NCI-H2171 (cell line): ENCODE measurements around the gene CHCHD3.

Experiments used
- DNase-seq: peaks from one replicate; lab custom pipeline; 2025; lab: John Stamatoyannopoulos, UW

CHCHD3 gene

DNA sequence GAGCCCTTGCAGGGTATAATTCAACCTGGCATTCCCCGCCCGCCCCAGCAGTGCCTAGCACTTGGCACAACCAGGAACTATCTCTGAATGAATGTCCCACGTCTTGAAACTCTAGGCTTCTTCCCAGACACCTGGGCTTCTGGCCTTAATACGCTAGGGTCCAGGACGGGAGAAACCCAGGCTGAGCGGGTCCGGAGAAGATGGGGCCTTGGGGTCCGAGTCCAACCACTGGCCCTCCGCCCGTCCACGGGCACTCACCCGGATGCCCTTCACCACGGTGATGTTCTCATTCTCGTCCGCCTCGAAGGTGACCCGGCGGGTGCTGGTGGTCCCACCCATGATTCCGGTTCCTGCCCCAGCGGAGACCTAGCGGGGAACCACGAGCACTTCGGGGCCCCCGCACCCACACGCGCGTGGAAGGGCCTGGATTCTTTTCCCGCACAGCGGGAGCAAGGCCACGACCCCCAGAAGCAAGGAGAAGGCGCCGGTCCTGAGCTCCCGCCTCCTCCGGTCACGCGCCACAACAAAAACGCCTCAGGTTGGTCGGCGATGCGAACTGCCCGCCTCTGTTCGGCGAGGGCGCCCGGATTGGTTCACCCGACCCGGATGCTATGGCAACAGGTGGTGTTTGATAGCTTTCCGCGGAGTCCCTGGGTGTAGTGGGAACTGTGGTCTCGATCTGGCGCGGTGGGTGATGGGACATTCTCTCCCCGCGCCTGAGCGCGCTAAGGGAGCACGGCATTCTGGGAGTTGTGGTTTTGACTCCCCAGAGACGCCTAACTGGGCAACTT, at the start of gene CHCHD3:
CHCHD3 (minus strand) TSS at position 492 of the 791 bp plus-strand sequence; CDS start at position 339, 153 bp downstream.
- peak; percentile 98 for DNase-seq

DNA sequence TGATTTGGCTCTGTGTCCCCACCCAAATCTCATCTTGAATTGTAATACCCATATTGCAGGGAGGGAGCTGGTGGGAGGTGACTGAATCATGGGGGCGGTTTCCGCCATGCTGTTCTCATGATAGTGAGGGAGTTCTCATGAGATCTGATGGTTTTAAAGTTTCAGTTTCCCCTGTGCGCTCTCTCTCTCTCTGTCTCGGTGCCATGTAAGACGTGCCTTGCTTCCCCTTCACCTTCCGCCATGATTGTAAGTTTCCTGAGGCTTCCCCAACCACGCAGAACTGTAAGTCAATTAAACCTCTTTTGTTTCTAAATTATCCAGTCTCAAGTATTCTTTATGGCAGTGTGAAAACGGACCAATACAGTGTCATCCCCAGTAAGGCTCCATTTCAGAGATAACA, 48.3 kb upstream of the CHCHD3 start:
- DNase-seq, result no peak

DNA sequence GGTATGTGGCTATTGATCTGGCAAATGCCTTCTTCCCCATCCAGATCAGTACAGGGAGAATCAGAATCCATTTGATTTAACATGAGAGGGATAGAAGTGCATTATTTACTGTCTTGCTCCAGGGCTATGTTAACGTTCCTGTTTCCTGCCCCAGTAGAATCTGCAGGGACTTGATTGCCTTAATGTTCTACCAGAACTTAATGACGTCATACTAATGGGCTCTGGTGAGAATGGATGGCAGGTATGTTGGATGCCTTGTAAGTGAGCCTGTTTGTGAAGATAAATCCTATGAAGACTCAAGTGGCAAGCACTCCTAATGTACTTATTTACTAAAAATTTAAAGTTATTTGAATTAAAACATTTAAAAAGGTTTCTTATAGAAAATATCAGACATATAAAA, 44.5 kb upstream of the CHCHD3 start:
- no peak for DNase-seq

DNA sequence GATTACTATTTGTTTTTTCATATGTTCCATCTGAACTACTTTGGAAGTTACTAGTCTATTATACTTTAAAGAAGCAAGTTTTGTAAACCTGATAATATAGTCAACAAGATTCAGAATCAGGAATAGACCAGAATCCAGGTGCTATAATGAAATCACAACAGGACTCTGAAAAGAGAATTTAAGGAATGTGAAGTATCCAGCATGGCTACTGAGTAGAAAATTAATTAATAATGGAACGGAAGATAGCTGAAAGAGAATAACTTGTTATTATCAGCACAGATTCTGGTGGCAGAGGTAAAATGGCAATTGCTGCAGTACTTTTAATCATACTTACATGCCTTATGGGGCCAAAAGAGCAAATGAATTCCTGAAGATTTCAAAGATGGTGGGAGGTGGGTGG, 43.1 kb upstream of the CHCHD3 start:
- no peak for DNase-seq

DNA sequence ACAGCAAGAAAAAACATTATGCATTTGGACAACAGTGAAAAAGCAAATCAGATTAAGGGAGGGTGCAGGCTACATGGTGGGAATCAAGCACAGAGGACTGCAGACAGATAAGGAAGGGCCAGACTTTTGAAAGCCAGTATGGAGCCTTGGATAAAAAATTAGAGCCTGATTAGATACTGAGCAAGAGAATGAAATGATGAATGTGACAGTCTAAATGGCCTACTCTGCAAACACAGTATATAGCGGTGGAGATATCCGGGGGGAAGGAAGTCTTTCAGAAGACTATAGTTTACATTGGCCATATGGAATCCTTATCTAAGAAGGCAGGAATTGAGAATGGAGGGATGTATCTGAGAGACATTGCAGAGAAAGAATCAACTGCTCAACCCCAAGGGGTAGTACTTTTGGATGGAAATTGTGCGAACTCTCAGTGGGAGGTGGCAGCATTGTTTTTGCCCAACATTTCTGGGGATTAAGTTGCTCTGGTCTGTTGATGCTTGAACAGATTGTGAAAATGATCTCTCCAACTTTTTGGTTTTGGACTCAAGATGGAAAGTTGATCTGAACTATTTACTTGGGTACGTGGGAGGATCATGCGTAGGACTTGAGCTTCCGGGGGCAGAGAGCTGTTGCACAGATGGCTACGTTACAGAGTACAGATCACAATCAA, 39.4 kb upstream of the CHCHD3 start:
- DNase-seq, result no peak

DNA sequence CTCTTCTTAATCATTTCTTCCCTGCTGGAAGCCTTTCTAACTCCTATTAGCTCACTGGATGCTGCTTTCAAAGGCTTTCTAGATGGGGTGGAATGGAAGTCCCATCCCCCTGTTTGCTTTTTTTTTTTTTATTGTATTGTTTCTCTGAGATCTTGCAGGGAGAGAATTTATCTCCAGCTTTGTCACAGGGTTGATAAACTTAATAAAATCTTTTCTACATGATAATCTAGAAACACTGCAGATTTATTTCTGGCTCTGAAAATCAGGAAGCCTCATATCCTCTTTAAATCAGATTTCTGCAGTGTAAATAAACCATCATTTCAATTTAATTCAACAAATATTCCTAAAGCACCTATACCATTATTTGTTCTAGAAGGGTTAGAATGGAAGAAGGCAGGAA, 37.2 kb upstream of the CHCHD3 start:
- no peak for DNase-seq

DNA sequence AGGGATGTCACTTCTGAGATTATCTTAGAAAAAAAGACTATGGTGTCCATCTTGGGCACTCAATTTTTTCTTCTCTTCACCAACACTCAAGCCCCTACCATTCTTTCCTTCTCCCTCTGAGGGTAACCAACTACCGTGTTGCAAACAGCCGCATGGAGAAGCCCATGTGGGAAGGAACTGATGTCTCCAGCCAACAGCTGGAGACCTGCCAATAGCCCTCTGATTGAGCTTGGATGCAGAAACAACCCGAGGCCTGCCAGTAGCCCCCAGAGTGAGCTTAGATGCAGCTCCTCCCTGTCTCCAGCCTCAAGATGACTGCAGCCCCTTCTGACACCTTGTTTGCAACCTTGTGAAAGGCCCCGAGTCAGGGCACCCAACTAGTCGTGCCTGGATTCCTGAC, 36.4 kb upstream of the CHCHD3 start:
- no peak for DNase-seq

DNA sequence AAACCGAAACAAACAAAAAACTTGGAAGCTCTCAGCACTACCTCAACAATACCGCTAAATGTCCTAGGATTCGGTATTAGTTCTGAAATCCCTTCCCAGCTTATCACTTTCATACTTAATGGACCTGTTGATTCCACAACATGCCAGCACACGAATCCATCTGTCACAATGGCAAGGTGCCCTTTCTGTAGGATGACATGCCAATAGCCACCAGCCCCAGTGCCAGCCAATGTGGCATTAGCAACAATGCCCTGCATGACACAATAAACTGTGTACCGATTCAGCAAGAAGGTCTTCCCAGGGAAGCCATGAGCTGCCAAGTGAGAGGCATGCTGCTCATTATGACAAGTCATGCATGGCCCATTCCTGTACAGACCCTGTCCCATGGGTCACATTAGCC, 35.6 kb upstream of the CHCHD3 start:
- no peak for DNase-seq

DNA sequence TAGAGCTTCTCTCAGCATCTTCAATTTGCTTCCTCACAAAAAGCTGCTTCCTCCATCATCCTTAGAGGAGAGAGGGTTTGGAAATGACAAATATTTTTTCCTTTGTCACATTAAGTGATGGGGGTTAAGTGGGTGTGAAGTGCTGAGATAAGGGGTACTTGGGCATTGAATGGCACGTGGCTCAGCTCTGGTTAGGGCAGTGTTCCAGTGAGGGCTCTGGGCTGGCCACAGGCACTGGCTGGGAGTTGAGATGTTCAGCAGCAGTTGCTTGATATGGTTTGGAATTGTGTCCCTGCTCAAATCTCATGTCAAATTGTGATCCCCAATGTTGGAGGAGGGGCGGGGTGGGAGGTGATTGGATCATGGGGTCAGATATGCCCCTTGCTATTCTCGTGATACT, 33.7 kb upstream of the CHCHD3 start:
- no peak for DNase-seq

DNA sequence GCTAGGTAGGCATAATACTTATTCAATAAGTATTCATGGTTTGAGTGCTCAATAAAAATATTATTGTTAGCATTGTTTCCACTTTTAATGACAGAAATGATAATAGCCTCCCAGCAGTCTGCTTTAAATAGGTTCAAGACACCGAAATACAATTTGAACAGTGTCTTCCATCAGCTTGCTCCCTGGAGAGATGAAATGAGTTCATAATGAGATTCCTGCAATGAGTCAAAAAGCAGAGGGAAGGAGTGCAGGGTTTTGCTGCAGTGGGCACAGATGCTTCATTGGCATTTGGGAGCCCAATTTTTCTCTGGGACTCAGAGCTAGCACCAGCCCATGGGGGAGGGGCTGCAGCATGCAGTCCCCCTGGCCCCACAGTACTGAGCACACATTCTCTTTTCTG, 32.6 kb upstream of the CHCHD3 start:
- DNase-seq, result no peak

DNA sequence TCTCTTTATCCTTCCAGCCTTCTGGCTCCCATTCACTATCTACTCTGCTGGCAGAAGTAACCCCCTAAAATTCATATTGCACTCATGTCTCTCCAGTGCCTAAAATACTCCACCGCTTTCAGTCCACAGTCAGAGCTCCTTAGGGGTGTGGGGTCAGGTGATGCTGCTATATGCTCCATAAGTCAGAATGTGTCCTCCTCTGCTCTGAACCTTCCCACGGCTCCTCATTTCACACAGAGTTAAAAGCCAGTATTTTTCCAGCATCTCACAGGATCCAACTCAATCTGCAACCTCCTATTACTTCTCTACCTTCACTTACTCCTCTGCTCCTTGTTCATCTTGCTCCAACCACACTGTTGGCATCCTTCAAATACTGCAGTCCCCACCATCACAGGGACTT, 31.1 kb upstream of the CHCHD3 start:
- no peak for DNase-seq

DNA sequence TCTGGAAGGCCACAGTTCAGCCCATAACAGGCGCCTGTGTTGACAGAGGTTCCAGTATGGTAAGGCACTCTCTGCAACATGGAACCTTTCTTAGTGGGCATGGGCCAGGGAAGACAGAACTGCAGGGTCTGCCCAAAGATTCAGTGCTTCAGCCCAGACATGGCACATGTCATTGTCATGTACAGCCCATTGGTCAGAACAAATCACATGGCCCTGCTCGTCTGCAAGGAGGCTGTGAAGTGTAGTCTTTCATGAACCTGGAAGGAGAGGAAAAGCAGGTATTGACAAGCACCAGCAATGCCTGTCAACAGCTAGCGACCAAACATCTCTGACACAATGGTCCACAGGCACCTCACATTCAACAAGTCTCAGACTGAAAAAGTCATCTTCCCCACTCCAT, 30.4 kb upstream of the CHCHD3 start:
- no peak for DNase-seq

DNA sequence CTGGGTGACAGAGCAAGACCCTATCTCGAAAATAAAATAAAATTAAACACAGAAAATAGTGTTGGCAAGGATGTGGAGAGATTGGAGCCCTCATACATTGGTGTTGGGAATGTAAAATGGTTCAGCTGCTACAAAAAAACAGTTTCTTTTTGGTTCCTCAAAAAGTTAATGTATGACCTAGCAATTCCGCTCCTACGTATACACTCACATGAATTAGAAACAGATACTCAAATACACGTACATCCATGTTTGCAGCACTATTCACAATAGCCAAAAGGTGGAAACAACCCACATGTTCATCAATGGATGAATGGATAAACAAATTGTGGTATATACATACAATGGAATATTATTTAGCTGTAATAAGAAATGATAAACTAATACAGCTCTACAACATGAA, 28.4 kb upstream of the CHCHD3 start:
- no peak for DNase-seq

DNA sequence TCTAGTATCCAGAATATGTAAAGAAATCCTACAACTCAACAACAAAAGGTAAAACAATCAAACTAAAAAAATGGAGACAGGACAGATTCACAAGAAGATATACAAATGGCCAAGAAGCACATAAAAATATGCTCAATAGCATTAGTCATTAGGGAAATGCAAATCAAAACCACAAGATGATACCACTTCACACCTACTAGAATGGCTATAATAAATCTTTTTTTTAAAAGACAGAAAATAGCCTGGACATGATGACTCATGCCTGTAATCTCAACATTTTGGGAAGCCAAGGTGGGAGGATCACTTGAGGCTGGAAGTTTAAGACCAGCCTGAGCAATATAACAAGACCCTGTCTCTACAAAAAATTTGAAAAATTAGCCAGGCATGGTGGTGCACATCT, 27.9 kb upstream of the CHCHD3 start:
- no peak for DNase-seq

DNA sequence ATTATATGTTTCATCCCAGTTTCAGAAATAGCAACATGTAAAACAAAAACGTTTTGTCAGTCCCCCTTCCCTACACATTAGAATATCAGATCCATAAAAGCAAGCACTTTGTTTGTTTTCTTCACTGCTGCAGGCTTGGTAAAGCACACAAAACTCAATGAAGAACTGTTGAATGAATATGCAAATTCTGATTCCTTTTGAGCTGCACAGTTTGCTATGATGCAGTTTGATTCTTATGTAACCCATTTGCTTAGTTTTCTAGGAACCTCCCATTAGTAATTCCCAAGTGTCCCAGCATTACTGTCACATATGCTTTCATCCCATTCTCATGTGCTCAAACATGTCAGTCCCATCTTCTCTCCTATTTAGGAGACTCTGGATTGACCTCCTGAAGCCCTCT, 26.1 kb upstream of the CHCHD3 start:
- no peak for DNase-seq

DNA sequence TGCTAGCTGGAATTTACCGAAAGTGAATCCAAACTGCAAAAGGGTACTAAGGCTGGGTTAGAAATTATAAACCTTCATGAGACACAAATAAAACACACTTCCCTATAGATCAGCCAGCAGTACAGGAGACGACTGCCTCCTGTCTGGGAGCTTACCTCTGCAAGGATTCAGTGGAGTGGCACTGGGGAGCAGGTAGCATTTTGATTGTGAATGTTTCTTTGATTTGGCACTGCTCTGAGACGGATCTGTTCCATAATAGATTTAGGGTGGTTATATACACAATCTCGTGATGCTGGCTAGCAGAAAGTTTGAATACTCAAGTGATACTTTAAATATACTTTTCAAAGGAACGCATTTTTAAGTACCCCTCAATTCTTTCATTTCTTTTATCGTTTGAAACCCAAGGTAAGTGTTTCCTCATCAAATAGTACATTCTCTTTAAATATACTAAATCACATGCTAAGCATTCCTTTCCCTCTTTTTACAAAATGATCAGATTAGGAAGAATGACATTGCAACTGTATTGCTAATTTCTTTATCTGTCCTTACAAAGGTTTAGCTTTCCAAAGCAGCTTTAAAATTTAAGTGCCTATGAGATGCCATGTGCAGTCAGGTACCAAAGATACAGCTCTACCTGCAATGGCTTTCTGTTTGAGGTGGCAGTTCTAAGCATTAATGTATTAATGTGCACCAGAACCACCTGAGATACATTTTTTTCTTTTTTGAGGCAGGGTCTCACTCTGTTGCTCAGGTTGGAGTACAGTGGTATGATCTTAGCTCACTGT, 20.6 kb upstream of the CHCHD3 start:
- DNase-seq, result no peak

DNA sequence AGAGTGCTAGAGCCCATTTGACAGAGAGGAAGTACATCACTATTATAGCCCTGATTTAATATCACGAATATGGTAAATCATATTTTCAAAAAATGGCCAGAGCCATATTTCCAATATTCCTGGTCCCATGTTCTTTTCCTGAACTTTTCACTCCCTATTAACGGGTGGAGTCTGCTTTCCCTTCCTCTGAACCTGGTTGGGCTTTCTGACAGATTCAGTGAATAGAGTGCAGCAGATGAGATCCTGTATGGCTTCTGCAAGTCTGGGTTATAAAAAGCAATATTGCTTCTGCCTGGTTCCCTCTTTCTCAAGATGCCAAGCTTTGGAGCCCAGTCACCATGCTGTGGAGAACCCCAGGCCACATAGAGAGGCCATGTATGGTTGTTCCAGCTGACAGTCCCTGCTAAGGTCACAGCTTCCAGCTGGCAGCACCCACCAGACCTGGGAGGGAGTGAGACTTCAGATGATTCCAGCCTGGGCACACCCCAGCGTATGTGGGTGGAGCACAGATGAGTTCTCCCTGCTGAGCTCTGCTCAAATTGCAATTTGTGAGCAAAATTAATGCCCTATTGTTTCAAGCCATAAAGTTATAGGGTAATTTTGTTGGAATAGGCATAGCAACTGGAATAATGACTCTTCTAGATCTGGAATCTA, 17.9 kb upstream of the CHCHD3 start:
- no peak for DNase-seq

DNA sequence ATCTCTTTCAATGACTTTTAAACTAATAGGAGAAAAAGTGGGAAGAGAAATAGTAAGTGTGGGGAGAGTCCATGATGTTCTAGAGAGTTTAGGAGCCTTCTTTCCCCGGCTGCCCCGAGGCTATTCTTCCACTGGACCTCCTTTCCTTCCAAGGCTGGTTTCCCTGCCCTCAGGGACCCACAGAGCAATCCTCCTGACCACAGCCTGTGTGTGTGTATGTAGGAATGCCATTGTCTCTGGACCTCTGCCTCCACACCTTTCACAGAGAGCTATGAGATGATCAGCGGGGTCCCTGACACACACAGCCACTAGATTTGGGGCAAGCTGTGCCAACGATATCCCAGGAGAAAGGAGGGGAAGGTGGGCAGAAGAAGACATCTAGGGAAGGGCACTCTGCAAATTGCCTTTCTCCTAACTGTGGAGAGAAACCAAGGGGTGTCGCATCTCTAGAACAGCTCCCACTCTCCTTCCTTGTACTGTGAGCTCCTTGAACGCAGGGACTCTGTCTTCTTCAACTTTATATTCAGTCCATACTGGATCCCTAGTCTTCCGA, 13.3 kb upstream of the CHCHD3 start:
- DNase-seq, result no peak

DNA sequence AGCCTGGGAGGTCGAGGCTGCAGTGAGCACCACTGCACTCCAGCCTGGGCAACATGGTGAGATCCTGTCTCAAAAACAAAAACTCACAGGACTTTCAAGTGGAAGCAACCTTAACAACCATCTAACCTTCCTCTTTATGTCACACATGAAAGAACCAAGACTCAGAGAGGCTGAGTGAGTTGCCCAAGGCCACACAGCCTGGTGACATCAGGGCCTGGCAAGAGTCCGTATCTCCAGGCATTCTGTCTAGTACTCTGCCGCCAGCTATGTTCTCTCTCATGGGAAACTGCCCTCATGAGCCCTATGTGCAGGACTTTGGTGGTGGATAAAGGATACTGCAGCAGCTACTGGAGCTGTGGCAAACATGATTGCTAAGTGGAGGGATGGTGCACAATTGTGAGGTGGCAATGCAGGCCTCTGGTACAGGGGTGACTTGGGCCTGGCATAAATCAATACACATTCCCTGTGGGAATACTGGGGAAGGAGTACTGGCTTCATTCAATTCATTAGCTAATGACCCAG, 10.1 kb upstream of the CHCHD3 start:
- no peak for DNase-seq

DNA sequence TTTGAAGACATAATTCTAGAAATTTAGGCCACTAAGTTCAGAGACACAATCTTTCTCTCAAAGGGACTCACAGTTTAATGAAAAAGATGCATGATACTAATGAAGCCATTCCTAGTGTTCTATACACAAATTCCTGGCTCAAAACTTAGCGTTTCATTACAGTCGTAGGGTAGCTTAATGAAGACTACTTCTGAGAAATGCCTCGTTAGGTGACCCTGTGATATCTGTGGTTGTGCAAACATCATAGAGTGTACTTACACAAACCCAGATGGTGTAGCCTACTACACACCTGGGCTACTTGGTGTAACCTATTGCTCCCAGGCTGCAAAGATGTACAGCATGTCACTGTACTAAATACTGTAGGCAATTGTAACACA, 488 bp upstream of the CHCHD3 start:
- no peak for DNase-seq

DNA sequence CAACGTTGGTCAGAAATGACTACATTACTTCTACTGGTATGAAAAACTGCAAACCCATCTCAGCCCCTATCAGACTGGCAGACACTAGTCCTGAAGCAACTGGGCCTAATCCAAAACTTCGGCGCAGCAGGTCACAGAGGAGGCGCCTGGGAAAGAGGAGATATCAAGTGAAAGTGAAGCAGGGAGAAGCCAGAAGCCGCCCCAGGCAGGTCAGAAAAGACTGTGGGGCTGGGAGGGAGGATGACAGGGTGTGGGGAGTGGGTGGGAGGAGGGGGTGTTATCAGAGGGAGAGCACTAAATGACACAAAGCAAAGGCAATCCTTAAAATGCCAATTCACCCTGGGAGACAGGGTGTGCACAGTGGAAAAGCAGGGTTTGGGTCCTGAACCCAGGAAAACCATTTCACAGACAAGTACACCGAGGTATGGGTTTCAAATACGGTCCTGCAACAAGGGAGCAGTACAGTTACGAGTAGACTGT, 731 bp downstream of the CHCHD3 start:
- no peak for DNase-seq

DNA sequence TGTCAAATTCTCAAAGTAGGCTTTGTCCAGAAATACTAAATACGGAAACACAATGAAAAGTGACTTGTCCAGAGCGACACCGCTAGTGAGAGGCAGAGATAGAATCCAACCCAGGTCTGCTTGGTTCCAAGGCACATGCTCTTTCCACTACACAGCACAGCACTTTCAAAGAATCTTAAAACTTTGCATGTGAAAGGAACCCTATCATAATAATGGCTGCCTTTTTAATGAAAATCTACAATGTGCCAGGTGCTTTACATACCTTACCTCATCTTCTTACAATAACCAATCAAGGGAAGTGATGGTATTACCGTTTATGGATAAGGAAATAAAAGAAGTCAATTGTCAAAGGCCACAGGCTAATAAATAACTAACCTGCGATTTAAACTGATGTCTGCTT, 2.6 kb downstream of the CHCHD3 start:
- no peak for DNase-seq
